ENCODE measurements around the gene AGRN.
A peak's percentile ranks its signal among the peaks of the same experiment; 100 is the strongest.
"Not testable (repeated sequence)": the region's sequence is repeated elsewhere in the genome, so short reads cannot be mapped to it uniquely, and the experiment has no call there.

AGRN gene

DNA sequence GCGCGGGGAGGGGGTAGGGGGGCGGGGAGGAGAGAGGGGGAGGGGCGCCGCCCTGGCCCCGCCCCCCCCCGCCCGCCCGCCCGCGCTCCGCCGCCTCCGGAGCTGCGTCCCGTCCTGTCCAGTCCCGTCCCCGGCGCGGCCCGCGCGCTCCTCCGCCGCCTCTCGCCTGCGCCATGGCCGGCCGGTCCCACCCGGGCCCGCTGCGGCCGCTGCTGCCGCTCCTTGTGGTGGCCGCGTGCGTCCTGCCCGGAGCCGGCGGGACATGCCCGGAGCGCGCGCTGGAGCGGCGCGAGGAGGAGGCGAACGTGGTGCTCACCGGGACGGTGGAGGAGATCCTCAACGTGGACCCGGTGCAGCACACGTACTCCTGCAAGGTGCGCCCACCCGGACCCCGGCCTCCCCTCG is at the start of gene AGRN:
AGRN (plus strand) TSS at position 121 of the 405 bp plus-strand sequence; CDS start at position 174, 53 bp downstream.
- DNase-seq (ENCODE audit: low read depth in 2 of 3, low spot score in 2 of 3), result no peak

DNA sequence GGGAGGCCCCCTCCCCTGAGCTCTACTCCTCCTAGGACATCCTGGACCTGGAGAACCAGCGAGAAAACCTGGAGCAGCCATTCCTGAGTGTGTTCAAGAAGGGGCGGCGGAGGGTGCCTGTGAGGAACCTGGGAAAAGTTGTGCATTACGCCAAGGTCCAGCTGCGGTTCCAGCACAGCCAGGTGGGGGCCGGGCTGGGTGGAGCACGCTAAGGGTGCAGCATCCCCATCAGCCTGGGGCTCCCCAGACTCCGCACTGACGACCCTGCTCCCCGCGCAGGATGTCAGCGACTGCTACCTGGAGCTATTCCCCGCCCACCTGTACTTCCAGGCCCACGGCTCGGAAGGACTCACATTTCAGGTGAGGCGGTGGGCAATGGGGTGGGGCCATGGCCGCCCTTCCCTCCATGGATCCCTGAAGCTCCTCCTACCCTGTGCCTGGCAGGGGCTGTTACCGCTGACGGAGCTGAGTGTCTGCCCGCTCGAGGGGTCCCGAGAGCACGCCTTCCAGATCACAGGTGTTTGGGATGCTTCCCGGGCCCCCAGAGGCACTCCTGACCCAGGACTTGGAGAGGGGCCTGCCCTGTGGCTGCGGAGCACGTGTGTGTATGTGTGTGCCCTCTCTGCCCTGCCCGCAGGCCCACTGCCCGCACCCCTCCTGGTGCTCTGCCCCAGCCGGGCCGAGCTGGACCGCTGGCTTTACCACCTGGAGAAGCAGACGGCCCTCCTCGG is 49.5 kb upstream of the AGRN start:
- DNase-seq (ENCODE audit: low read depth in 2 of 3, low spot score in 2 of 3), result no peak

DNA sequence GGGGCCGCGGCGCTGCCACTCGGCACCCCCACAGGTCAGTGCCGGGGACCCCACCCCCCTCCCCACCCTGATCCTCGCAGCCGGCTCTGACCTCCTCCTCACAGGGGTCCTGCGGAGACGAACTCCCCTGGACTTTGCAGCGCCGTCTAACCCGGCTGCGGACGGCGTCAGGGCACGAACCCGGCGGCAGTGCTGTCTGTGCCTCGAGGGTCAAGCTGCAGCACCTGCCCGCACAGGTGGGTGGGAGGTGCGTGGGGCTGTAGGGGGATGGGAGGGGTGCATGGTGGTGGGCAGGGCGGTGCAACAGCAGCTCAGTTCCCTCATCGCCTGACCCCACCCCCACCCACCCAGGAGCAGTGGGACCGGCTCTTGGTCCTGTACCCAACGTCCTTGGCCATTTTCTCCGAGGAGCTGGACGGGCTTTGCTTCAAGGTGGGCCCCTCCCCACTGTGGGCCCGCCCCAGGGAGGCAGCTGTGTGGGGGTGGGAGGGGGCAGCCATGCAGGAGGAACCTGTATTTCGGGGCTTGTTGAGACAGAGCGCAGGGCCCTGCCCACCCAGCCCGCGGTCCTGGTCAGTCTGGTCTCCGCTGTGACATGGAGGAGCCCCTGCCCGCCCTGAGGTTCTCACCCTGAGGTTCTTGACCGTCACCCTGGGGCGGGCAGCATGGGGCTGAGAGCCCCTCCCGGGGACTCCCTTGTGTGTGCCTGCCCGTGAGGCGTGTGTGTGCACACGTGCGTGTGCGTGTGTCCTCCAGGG is 48.8 kb upstream of the AGRN start:
- no peak for DNase-seq (ENCODE audit: low read depth in 2 of 3, low spot score in 2 of 3)

DNA sequence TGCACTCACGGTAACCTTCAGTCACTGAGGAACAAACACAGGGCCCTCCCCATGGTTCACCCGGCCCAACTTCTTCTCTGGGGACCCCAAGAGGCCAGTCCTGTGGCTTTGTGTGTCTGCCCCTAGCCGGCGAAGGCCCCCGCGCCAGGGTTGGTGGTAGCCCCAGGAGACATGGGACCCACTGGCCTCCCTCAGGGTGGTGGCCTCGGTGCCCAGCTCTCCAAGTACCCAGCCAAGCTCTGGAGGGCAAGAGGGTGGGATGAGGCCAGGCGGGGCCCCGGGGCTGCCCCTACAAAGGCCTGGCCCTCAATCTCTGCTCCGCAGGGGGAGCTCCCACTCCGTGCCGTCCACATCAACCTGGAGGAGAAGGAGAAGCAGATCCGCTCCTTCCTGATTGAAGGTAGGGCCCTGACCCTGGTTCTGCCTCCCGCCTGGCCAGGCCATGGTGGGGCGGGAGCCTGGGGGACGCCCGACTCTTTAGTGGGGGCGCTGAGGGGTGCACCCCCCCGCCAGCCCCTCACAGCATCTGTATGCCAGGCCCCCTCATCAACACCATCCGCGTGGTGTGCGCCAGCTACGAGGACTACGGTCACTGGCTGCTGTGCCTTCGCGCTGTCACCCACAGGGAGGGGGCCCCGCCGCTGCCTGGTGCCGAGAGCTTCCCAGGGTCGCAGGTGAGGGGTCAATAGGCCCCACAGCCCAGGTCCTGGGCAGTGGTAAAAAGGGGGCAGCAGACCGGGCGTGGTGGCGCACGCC is 48.0 kb upstream of the AGRN start:
- no peak for DNase-seq (ENCODE audit: low read depth in 2 of 3, low spot score in 2 of 3)

DNA sequence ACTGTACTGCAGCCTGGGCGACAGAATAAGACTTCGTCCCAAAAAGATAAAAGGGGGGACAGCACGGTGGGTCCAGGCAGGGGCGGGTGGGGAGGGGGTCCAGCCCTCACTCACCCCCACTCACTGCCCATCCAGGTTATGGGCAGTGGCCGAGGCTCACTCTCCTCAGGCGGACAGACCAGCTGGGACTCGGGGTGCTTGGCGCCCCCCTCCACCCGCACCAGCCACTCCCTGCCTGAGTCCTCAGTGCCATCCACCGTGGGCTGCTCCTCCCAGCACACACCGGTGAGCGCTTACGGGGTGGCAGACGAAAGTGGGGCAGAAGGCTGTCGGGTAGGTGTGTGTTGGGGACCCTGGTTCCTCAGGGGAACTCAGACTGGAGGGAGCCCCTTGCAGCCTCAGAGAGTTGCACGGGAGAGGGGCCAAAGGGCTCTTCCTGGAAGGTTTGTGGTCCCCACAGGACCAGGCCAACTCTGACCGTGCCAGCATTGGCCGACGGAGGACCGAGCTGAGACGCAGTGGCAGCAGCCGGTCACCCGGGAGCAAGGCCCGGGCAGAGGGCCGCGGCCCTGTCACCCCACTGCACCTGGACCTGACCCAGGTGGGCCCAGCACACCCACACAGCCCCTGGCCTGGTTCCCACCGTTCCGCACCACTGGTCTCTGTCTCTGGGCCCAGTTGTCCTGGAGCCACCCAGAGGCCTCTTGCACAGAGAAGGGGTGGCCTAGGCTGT is 47.0 kb upstream of the AGRN start:
- no peak for DNase-seq (ENCODE audit: low read depth in 2 of 3, low spot score in 2 of 3)

DNA sequence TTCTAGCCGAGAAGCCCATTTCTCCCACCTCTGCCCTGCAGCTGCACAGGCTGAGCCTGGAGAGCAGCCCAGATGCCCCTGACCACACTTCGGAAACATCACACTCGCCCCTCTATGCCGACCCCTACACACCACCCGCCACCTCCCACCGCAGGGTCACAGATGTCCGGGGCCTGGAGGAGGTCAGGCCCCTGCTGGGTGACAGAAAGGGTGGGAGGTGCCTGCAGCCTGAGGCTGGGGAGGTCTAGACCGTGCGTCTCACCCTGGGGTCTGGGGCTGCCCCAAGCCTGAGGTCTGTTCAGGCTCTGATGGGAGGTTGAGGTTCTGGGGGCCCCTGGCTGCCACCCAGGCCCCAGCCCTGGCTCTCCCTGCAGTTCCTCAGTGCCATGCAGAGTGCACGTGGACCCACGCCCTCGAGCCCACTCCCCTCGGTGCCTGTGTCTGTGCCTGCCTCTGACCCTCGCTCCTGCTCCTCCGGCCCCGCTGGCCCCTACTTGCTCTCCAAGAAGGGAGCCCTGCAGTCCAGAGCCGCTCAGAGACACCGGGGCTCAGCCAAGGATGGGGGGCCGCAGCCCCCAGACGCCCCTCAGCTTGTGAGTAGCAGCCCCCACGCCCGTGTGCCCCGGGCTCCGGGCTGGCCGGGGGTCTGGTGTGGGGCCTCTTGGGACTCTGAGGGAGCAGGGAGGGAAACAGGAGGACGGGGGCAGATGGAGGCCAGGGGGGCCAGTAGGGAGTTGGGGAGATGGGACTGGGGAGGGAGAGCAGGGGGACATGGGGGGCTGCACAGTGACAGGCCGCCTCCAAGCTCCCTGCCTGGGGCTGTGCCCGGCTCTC is 46.2 kb upstream of the AGRN start:
- DNase-seq (ENCODE audit: low read depth in 2 of 3, low spot score in 2 of 3), result no peak

DNA sequence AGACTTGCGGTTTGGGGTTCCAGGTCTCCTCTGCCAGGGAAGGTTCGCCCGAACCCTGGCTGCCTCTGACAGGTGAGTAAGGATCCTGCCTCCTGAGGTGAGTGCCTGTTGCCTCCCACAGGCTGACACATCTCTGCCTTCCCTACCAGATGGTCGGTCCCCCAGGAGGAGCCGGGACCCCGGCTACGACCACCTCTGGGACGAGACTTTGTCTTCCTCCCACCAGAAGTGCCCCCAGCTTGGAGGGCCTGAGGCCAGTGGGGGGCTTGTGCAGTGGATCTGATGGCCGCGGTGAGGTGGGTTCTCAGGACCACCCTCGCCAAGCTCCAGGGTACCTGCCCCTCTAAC is 45.7 kb upstream of the AGRN start:
- no peak for DNase-seq (ENCODE audit: low read depth in 2 of 3, low spot score in 2 of 3)

DNA sequence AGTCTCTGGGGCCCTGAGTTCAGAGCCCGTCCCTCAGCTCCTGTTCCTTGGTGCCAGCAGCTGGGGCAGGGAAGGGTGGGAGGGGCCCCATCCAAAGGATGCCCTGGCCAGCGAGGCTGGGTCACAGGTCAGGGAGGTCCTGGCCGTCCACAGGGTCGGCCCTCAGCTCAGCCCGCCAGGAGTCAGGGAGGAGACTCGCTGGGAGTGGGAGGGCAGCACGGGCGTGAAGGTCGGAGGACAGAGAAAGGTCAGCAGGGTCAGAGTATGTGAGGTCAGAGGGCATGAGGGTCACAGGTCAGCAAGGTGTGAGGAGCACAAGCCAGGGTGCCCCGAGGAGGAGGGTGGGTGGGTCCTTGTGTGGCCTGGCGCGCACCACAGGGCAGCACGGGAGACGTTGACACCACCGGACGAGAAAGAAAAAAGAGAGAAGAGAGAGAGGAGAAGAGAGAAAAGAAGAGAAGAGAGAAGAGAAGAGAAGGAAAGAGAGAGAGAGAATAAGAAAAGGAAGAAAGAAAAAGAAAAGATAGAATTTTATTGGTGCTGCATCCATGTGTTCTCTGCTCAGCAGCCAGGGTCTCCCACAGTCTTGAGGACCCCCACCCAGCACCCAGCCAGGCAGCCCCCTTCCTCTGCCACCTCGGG is 45.1 kb upstream of the AGRN start:
- DNase-seq (ENCODE audit: low read depth in 2 of 3, low spot score in 2 of 3), result no peak

DNA sequence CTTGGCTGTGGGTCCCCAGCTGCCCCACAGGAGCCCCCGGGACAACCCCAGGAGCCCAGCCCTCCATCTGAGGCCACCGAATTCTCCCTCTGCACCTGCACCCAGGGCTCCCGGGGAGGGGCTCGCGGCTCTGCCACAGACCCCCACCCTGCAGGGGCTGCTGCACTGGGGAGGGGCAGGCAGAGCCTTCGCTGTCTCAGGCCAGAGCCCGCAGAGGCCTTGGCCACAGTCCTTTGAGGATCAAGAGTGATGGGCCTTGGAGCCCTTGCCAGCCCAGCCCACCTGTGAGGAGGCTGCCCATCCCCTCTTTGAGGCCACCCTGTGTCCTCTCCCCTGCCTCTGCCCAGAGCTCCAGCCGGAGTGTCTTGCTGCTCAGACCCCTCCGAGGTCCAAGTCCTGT is 44.6 kb upstream of the AGRN start:
- DNase-seq (ENCODE audit: low read depth in 2 of 3, low spot score in 2 of 3), result no peak

DNA sequence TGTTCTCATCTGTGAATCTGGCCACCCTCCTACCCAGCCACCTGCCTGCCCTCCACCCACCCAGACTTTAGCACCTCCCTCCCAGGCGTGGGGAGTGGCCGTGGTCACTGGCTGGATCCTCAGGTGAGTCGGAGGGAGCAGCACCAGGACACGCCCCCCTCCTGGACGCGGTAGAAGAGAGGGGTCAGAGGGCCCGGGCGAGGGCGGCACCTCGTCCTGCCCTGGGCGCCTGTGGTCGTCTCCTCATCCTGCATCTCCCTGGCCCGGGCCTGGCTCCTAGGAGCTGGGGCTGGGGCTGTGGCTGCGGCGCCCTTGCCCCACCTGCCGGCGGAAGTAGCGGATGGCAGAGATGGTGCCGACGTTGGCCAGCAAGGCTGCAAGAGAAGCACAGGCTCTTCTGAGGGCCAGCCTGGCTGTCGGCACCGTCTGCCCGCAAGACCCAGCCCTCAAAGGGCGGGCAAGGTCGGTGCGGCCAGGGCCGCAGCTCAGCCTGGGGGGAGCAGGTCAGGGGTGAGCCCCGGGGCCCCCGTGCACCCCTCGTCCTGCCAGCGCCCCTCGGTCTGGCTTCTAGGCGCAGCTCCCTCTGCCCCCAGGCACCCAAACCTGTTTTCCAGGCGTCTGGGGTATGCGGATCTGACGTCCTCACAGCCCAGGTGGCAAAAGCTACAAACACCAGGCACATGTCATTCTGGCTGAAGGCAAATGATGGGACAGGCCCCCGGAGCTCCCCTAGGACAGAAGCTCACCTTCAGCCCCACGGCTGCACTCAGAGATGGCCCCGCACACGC is 43.8 kb upstream of the AGRN start:
- peak in 1 of 3 experiments; percentile 33 for DNase-seq (ENCODE audit: low read depth in 2 of 3, low spot score in 2 of 3)

DNA sequence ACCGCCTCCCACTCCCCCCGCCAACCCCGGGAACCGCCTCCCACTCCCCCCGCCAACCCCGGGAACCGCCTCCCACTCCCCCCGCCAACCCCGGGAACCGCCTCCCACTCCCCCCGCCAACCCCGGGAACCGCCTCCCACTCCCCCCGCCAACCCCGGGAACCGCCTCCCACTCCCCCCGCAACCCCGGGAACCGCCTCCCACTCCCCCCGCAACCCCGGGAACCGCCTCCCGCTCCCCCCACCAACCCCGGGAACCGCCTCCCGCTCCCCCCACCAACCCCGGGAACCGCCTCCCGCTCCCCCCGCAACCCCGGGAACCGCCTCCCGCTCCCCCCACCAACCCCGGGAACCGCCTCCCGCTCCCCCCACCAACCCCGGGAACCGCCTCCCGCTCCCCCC is 43.1 kb upstream of the AGRN start:
- not testable (repeated sequence) for DNase-seq (ENCODE audit: low read depth in 2 of 3, low spot score in 2 of 3)

DNA sequence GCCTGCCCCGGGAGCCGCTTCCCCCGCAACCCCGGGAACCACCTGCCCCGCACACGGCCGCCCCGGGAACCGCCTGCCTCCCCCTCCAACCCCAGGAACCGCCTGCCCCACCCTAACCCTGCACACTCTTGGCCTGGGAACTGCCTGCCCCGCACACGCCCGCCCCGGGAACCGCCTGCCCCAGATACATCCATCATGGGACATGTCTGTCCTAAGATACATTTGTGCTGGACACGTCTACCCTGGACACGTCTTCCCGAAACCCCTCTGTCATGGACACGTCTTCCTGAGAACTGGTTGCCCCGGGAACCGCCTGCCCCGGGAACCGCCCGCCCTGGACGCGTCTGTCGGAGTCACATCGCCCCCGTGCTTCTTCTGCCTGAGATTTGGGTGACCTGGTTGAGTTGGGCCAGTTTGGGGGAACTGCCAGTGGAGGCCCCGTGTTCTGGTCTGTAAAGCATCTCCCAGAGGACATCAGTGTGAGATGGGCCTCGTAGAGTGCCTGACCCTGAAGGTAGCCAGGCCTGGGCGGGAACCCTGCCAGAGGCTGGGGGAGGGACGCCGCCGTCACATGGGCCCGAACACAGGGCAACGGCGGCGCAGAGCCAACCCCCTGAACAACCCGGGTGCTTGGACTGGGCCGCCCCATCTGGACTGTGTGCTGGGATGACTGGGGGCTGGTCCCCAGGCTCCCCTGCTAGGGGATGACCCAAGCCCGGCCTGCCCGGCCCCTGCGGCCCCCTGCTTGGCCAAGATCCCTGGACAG is 41.7 kb upstream of the AGRN start:
- DNase-seq (ENCODE audit: low read depth in 2 of 3, low spot score in 2 of 3), result no peak

DNA sequence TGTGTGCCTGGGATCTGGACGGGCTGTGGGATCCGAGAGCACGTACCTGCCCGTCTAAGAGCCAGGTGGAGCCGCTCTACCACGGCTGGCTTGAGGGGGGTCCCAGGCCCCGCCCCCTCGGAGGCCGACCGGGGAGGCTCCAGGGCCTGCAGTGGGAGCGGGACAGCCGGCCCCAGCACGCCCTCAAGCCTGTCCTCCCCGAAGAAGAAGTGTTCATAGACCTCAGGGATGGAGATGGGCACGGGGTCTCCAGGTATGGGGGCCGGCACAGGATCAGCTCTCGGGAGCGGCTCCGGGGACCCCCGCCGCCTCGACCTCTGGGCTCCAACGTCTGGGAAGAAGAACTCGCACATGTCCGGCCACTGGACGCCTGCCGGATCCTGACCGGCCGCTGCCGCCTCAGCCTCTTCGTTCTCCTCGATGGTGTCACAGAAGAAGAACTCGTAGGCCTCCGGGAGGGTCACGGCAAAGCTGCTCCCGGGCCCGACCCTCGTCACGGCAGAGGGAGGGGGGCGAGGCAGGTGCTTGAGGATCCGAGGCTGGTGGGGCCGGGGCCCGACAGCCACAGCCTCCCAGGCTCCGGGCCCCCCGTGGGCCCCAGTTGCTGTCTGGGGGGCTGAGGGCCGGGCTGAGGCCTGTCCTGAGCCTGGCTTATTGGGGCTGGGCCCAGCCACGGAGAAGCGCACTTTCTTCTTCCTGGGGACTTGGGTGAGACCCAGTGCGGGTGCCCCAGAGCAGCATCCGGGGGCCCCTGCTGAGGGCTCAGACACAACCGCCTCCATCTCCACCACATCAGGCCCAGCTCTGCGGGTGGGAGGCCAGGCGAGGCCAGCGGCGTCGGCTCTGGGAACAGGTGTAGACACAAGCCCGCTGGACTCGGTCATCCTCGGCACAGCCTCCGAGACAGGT is 40.8 kb upstream of the AGRN start:
- DNase-seq (ENCODE audit: low read depth in 2 of 3, low spot score in 2 of 3), result no peak

DNA sequence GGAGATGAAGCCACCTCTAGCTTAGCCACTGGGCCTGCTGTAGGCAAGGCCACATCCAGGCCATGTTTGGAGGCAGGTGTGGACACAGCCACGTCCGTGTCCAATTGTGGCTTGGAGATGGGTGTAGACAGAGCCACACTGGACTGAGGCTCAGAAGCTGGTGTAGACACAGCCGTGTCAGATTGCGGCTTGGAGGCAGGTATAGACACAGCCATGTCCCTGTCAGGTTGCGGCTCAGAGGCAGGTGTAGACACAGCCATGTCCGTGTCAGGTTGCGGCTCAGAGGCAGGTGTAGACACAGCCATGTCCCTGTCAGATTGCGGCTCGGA is 40.2 kb upstream of the AGRN start:
- DNase-seq (ENCODE audit: low read depth in 2 of 3, low spot score in 2 of 3), result no peak

DNA sequence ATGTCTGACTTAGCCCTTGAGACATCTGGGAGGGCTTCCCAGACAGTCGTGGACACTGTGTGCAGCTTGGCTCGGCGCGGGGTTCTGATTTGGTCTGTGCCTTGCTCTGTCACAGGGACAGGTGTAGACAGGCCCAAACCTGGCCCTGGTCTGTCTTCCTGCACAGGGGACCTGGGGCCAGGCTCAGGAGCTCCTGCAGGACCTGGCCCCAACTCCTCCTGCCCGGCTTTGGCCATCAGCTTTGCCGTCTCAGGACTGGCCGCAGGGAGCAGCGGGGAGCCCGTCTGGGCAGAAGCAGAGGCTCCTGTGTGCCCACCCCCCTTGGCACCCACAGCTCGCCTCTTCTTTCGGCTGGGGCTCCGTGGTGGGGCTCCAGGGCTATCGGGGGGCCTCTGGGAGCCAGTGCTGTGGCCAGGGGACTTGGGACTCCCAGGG is 39.8 kb upstream of the AGRN start:
- DNase-seq (ENCODE audit: low read depth in 2 of 3, low spot score in 2 of 3), result no peak

DNA sequence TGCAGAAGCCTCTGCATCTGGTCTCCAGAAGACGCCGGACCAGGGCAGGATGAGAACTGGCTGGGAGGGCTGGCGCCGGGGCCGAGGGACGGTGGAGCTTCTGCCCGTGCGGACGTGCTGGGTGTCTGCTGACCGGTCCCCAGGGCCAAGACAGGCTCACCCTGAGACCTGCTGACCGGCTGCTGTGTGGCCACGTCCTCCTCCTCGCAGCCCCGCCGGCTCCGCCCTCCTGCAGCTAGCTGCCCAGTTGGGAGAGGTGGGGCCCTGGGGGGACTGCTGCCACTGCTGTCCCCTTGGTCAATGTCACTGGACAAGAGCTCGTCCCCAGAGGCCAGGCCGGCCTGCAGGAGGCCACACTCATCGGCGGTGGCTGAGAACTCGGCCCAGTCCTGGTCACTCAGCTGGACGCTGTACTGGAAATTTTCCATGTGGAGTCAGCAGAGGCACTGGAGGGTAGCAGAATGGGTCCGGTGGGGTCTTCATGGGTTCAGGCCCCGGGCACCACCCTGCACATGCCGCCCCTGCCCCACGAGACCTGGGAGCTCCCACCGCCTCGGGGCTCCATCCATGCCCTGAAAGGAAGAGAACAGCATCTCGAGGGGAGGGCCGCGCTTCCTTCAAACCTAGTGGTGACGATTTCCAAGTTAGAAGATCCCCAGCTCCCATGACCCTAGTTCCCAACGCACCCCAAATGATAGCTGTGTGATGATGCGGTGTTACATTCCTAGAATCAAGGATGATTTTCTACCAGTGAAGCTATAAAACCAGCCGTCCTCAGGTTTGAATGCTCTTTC is 39.1 kb upstream of the AGRN start:
- DNase-seq (ENCODE audit: low read depth in 2 of 3, low spot score in 2 of 3), result no peak

DNA sequence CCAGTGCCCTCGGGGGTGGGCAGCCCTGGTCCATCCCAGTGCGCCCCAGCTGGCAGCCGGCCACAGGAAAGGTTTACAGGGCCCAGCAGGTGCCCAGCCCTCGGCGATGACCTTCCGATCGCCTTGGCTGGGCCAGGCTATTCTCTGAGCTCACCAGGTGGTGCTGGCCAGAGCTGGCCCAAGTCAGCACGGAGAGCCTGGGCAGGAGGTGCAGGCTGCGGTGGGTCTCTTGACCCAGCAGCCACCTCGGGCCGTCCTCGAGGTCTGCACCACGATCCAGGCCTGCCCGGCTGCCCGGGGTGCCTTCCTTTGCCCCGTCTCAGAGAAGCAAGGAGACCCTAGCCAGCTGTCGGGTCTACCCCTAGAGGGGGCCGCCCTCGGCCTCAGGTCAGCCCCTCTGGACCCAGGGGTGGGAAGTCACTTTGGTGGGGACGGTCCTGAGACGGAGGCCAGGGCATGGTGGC is 38.4 kb upstream of the AGRN start:
- DNase-seq (ENCODE audit: low read depth in 2 of 3, low spot score in 2 of 3), result no peak

Measured in activated CD8-positive, alpha-beta memory T cell treated with anti-CD3 and anti-CD28 coated beads for 48 hours (primary cell).